HG02884 (cell line): ENCODE data around the gene LYSET.
"Not testable (repeated sequence)": the region's sequence is repeated elsewhere in the genome, so short reads cannot be mapped to it uniquely, and the experiment has no call there.

Experiments used
- ATAC-seq: cut with Tn5 transposase; IDR thresholded peaks from one replicate; pipeline ENCODE4 v1.9.1; 2021; ENCODE audit warnings: mild to moderate bottlenecking, moderate library complexity; ENCODE audit not compliant: unreplicated experiment

Gene LYSET

GRCh38 chr14:93214598-93214997 is 29.5 kb downstream of the LYSET start:
- no peak for ATAC-seq

GRCh38 chr14:93219103-93219726 is 34.1 kb downstream of the LYSET start:
- ATAC-seq: no peak

GRCh38 chr14:93220509-93220908 is 35.4 kb downstream of the LYSET start:
- ATAC-seq: no peak

- ATAC-seq: no peak
Observed at GRCh38 chr14:93223565-93223964, 38.4 kb downstream of the LYSET start.

GRCh38 chr14:93228550-93228949 is 43.4 kb downstream of the LYSET start:
- ATAC-seq: no peak

- no peak for ATAC-seq
Observed at GRCh38 chr14:93230539-93230938, 45.4 kb downstream of the LYSET start.

GRCh38 chr14:93231129-93231979 is 46.2 kb downstream of the LYSET start:
- no peak for ATAC-seq

- ATAC-seq: no peak
Observed at GRCh38 chr14:93232159-93232558, 47.0 kb downstream of the LYSET start.

- ATAC-seq: not testable (repeated sequence)
Observed at GRCh38 chr14:93233078-93233477, 48.0 kb downstream of the LYSET start.

GRCh38 chr14:93234798-93235197 is 49.7 kb downstream of the LYSET start:
- ATAC-seq: no peak
